Measurements from ENCODE around the gene ALOX5. TPM values are rescaled to one million over a fixed set of nuclear protein-coding genes. Genes with fewer than 3 reads are reported as not detected.

Gene ALOX5
- total and polyA plus RNA-seq, 2 of the 4 experiments (the other 2 are of a cell fraction) = not detected

GRCh38 chr10:45398595-45398994 lies 24.6 kb downstream of the ALOX5 start:
- WGBS, 2 experiments (ENCODE audit: extremely low coverage in 2 of 2, insufficient read length in 1 of 2) = no CpG with 5 or more reads among the region's 1 CpG
- TF ChIP-seq MAFK (IDR thresholded peaks at IDR 0.05; ENCODE audit: low read depth, low read length) (no peak), CHD1 (IDR thresholded peaks at IDR 0.05; ENCODE audit: low read depth, low read length) (no peak), CEBPB (IDR thresholded peaks at IDR 0.05; ENCODE audit: low read depth, low read length) (no peak), RAD21 (IDR thresholded peaks at IDR 0.05; ENCODE audit: low read length) (no peak), ELK1 (IDR thresholded peaks at IDR 0.05; ENCODE audit: borderline replicate concordance, low read depth, low read length) (no peak), MAZ (IDR thresholded peaks at IDR 0.05; ENCODE audit: borderline replicate concordance, low read depth, low read length) (no peak), MXI1 (IDR thresholded peaks at IDR 0.05; ENCODE audit: borderline replicate concordance, low read depth, low read length) (no peak), BHLHE40 (IDR thresholded peaks at IDR 0.05; ENCODE audit: low read depth, low read length) (no peak), NFE2L2 (IDR thresholded peaks at IDR 0.05; ENCODE audit: low read depth, low read length) (no peak), USF2 (IDR thresholded peaks at IDR 0.05; ENCODE audit: low read depth, low read length) (no peak), SMC3 (IDR thresholded peaks at IDR 0.05; ENCODE audit: low read depth, low read length) (no peak), POLR2A (IDR thresholded peaks at IDR 0.05; ENCODE audit: low read depth, low read length) (no peak), RFX5 (IDR thresholded peaks at IDR 0.05; ENCODE audit: low read depth, low read length) (no peak), RCOR1 (IDR thresholded peaks at IDR 0.05; ENCODE audit: insufficient replicate concordance, low read length) (no peak)
- Histone ChIP-seq H2AFZ (replicated peaks; ENCODE audit: low read length, poor library complexity) (no peak overlapping the region), H4K91ac (ENCODE audit: insufficient read depth, low read depth, low read length) (no peak overlapping the region), H3K27me3 (ENCODE audit: control insufficient read depth, insufficient read depth, low read length) (no peaks in the 10 kb centered on the region), H3K9ac (ENCODE audit: low read depth, low read length) (no peak overlapping the region), H3K23ac (ENCODE audit: low read depth, low read length) (no peak overlapping the region), H2BK20ac (ENCODE audit: low read depth, low read length) (no peak overlapping the region), H2BK120ac (ENCODE audit: low read depth, low read length) (no peak overlapping the region), H3K4me2 (ENCODE audit: low read depth, low read length) (no peak overlapping the region), H3K18ac (ENCODE audit: low read depth, low read length) (no peak overlapping the region), H3K36me3 (ENCODE audit: control insufficient read depth, insufficient read depth, low read length) (no peaks in the 10 kb centered on the region), H4K5ac (ENCODE audit: low read depth, low read length) (no peak overlapping the region), H3K4me1 (ENCODE audit: control insufficient read depth, insufficient read depth, low read length) (no peaks in the 10 kb centered on the region), H3K9me3 (ENCODE audit: control insufficient read depth, insufficient read depth, low read length) (no peaks in the 10 kb centered on the region), H2AK9ac (replicated peaks; ENCODE audit: low read depth, low read length, poor library complexity) (no peak overlapping the region), H3K4ac (ENCODE audit: low read depth, low read length) (no peak overlapping the region), H4K20me1 (ENCODE audit: insufficient read depth, low read length) (no peaks in the 10 kb centered on the region), H3K9me1 (ENCODE audit: insufficient read depth, low read length) (no peaks in the 10 kb centered on the region), H3K14ac (replicated peaks; ENCODE audit: low read depth, low read length) (no peak overlapping the region), H3K4me3 (ENCODE audit: insufficient read depth, low read depth, low read length) (no peak overlapping the region), H2AK5ac (ENCODE audit: low read depth, low read length) (no peak overlapping the region), H3K56ac (ENCODE audit: extremely low read depth, insufficient read depth, low read length) (no peak overlapping the region), H2BK15ac (ENCODE audit: low read depth, low read length) (no peak overlapping the region), H3K79me1 (ENCODE audit: low read depth in 1 of 2, low read length in 2 of 2) (no peaks in the 10 kb centered on the region), H4K8ac (ENCODE audit: low read depth in 2 of 2, low read length in 2 of 2) (no peak overlapping the region), H3K27ac (ENCODE audit: insufficient read depth, low read length) (no peak overlapping the region), H2BK5ac (ENCODE audit: low read depth, low read length, poor library complexity, severe bottlenecking) (no peak overlapping the region)
- dilution Hi-C loops (cut with HindIII; ENCODE audit: low sequenced_read_pairs, unreplicated experiment) = no loop called here
- DNase-seq (no peak), ATAC-seq (ENCODE audit: low read depth) (no peak)
- in situ Hi-C loops (cut with MboI; ENCODE audit: low sequenced_read_pairs) = no loop called here
- POLR2A ChIA-PET (ENCODE audit: unreplicated experiment) = no interaction called here
- intact Hi-C loops (cut with micrococcal nuclease) = no loop called here
- CTCF ChIA-PET = no interaction called here
- no TSS peak for BruUV-seq (replicated peaks)

Data from IMR-90 (cell line).